Medulla oblongata (tissue), 1 donor: ENCODE data around the gene TMEM26.
"Not testable (repeated sequence)": the region's sequence is repeated elsewhere in the genome, so short reads cannot be mapped to it uniquely, and the experiment has no call there.

Experiments
- DNase-seq: peaks from one replicate; pipeline ENCODE4 v3.0.0-alpha.2; 2015; ENCODE audit errors: extremely low spot score

Gene TMEM26

DNA sequence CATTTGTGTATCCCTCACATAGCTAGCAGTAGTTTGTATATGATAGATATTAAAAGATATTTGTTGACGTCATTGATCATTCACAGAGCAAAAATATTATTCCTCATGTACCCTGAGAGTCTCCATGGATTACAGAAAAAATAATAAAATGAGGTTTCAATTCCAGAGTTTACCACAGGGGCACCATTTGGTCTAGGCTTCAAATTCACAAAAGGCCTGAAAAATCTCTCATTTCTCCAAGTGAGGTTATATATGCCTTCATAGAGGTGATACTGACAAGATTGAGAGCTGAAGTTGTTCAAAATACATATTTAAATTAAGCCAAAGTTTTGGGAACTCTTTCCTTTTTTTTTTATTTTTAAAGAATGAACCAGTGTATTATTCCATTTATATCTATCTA lies 52.7 kb downstream of the TMEM26 start:
- DNase-seq, result no peak

DNA sequence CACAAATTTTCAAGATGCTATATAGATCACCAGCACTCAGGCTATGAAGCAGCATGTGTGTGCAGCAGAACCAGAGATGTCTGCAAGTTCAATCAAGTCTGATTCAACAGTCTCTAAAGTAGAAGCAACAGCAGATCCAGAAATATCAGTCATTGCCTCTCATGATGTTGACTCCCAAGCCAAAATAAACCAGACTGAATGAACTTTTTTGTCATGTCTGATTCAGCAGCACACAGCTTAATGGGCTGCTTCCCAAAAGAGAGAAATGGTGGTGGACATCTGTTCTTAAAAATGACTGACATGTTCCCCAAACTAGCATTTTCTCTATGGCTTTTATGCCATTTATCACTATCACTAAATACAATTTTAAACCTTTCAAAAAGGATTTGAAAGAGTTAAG lies 53.8 kb downstream of the TMEM26 start:
- DNase-seq, result no peak

DNA sequence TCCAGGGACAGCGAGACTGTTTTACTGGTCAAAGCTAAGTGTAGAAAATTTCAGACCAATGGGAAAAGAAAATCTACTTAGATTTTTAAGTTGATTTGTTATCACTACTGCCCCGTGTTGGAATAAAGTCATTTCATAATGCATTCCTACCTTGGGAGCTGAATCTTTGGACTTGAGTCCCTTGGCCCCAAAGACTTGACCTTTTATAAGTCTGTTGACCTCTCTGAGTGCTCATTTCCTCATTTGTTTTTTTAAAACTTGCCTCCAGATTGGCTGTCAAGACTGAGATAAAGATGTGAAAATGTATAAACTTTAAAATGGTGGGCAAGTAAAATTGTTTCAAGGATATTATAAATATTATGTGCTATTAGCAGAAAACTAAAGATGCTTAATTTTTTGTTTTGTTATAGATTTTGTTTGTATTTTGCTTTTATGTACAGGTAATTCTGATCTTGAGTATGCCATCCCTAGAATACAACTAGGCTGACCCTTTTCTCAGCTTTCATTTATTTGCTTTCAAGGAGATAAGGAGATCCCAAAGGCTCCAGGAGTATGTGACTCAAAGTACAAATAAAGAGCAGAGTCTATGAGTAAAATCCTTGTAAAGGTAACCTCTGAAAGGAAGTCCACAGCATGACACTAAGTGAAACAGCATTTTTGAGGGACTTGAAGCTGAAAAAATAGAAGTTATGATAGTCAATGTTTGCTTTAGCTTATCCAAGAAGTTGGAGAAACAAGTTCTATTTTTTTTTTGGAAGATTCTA lies 54.6 kb downstream of the TMEM26 start:
- DNase-seq, result no peak

DNA sequence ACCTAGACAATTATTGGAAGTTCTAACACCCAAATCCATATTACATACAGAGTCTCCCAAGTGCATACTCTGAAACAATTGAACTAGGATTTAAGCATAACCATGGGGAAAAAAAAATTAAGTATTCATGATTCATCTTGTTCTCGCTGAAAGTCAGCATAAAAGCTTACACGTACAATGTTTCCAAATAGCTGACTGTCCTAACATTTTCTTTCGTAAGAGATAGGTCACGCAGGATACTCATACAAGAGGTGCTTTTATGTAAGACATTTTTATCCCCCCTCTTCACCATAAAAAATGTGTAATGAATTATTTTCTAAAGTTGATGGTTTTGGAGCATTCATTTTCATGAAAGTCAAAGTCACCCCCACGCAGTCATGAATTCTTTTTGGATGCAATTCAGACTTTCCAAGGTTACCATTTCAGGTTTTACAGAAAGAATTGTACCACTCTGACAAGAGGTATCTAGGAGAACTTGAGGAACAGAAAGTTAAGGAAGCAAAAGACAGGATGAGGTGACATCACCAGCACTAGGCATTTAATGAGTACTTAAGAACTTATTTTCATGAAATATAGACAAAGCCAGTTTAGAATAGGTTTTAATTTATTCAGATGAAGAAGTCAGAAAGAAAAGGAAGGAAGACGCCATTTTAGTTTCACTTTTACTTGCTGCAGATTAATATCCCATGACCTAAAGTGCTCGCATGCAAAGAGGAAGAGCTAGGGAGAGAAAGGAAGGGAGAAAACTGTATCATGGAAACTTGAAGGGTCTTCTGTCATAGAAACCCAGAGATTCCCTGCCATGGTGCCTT lies 55.8 kb downstream of the TMEM26 start:
- peak; percentile 79 for DNase-seq

DNA sequence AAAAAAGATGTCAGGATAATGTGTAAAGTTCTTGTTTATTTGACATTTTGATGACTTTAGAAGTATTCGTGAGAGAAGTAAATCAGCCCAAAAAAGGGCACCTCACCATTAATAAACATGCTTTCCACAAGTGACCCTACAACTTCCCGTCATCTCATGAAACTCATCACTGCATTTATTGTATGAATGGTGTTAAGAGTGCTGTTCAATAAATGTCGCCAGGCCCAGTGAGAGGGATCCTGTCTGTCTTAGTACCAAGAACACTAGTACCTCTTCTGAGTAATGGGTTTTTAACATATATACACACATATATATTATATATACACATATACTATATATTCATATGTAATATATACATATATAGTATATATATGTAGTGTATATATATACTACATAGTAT lies 61.9 kb downstream of the TMEM26 start:
- no peak for DNase-seq

DNA sequence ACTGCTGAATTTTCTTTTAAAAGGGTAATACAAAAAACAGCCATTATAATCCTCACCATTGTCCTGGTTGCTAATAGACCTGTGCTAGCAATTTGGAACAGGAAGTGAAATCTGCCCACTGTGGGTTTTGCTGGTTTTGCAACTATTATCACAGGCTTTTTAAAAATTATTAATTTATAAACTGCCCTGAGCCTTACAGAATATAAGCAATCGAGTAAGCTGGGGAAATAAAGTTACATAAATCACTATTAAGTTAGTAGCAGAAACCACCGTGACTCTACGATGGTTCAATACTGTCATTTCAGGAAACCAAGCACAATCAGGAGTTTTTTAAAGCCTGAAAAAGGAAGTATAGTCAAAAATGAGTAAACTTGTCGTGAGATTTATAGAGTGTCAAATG lies 62.3 kb downstream of the TMEM26 start:
- no peak for DNase-seq

DNA sequence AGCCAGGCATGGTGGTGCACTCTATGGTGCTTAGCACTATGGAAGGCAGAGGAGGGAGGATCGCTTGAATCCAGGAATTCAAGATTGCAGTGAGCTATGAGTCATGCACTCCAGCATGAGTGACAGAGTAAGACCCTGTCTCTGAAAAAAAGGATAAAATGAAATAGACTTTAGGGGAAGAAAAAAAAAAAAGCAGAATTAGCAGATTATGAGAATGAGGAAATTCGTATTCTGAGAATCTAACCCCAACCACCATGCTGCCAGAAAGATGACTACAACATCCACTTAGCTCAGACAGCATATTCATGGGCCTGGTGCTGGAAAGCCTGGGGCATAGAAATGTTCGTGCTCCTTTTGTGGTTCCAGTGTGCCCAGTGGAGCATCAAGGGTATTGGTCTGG lies 63.3 kb downstream of the TMEM26 start:
- no peak for DNase-seq

DNA sequence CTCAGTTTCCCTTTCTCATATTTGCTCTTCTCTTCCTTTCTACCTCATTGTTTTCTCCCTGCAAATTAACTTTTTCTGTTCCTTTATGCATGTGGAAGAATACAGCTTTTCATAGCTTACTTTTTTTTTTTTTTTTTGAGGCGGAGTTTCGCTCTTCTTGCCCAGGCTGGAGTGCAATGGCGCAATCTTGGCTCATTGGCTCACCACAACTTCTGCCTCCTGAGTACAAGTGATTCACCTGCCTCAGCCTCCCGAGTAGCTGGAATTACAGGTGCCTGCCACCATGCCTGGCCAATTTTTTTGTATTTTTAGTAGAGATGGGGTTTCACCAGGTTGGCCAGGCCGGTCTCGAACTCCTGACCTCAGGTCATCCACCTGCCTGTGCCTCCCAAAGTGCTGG lies 64.2 kb downstream of the TMEM26 start:
- DNase-seq, result not testable (repeated sequence)

DNA sequence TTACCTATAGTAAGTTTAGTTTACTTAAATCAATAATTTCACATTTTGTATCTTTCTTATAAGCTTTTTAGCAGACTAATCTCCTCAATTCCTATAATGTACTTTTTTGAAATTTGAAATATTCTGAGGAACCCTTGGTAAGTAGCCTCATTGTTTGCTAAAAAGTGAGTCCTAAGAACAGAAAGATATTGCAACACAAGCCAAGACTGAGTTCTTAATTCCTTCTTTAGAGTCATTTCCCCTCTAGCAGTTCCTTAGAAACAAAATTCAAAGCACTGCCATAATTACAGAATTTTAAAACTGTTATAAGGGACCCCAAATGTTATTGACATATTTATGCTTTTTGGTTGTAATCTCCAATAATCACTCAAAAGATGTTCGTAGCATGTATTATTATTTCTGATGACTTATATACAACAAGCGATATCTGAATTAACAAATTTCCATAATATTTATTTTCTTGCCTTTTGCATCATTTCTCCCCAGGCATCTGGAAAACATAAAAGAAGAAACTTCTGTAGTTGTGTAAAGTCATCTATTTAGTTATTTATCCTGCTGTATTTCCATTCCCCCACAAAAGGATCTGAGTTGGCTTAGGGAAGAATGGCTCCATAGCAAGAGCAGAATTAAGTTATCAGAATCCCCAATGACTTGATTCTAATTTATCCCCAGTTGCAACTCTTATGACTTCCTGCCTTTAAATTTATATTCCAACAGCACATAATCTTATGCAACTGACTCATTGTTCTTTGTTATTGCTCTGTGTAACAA lies 67.8 kb downstream of the TMEM26 start:
- no peak for DNase-seq

DNA sequence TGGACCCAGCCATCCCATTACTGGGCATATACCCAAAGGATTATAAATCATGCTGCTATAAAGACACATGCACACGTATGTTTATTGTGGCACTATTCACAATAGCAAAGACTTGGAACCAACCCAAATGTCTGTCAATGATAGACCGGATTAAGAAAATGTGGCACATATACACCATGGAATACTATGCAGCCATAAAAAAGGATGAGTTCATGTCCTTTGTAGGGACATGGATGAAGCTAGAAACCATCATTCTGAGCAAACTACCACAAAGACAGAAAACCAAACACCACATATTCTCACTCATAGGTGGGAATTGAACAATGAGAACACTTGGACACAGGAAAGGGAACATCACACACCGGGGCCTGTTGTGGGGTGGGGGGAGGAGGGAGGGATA lies 72.0 kb downstream of the TMEM26 start:
- DNase-seq, result not testable (repeated sequence)

DNA sequence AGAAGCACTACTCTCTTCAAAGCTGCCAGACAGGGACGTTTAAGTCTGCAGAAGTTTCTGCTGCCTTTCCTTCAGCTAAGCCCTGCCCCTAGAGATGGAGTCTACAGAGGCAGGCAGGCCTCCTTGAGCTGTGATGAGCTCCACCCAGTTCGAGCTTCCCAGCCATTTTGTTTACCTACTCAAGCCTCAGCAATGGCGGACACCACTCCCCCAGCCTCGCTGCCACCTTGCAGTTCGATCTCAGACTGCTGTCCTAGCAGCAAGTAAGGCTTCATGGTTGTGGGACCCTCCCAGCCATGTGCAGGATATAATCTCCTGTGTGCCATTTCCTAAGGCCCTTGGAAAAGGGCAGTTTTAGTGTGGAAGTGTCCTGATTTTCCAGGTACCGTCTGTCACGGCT lies 74.3 kb downstream of the TMEM26 start:
- no peak for DNase-seq

DNA sequence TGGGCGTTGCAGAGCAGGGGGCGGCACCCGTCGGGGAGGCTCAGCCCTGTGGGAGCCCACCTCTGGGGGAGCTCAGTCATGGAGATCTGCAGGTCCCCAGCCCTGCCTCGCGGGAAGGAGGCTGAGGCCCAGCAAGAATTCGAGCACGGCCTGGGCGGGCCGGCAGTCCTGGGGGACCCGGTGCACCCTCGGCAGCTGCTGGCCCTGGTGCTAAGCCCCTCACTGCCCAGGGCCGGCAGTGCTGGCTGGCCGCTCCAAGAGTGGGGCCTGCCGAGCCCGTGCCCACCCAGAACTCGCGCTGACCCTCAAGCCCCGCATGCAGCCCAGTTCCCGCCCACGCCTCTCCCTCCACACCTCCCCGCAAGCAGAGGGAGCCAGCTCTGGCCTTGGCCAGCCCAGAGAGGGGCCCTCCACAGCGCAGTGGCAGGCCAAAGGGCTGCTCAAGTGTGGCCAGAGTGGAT lies 76.2 kb downstream of the TMEM26 start:
- no peak for DNase-seq

DNA sequence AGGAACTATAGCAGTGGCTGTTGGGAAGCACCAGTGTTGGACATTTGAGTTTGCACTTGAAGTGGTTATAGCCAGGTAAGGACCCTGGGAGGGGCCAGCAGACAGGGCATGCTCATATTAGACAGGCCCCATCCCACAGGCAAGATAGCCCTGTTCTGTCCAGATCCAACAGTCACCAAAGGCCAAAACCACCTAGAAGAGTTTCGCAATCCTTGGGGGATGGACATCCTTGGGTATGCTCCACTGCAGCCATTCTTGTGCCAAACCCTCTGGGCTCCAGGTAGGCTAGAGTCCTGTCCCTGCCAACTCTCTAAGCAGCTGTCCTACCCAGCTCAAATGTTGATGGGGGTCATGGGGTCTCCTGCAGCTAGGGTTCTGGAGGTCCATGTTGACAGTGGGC lies 76.8 kb downstream of the TMEM26 start:
- DNase-seq, result no peak

DNA sequence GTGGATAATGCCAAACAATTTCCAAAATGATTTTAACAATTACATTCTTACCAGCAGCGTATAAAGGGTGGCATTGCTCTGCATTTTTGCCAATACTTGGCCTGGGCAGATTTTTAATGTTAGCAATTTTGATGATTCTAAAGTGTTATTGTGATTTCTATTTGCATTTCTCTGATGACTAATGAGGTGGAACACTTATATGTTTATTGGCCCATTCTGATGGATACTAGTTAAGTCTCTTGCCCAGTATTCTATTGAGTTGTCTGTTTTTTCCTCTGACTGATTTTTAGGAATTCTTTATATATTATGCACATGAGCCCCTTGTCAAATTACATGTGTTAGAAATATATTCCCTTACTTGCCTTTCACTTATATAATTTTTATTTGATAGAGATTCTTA lies 86.8 kb downstream of the TMEM26 start:
- DNase-seq, result no peak

DNA sequence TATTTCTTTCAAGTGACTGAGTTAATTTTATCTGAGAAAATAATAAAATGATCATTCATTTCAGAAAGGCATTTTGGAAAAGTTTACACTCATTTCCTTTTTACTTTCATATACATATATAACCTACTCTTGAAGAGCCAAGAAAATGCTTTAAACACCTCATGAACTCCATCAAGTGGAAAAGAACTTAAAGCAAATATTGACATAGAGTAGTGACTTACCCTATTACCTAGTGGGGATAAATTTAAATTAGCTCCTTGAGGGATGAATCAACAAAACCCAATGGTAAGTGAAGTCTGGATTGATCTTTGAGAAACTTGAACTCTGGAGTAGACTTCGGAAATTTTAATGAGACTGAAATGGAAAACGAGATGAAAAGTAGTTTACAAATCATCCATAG lies 88.6 kb downstream of the TMEM26 start:
- DNase-seq, result no peak

DNA sequence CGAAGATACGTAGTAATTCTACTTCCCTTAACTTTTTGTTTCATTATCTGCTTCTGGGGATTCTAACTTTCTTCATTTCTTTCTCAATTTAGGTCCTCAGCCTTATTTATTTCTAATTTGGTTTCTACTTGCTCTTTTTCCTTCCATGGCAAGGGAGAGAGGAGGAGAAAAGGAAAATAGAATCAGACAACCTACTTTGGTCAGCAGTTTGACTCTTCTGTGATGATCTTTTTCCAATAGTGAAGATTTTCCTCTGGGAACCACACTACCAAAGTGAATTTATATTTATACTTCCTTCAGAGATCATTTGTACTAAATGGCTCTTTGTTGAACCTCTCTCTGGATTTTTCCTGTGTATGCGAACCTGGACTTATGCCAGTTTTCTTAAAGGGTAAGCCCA lies 90.2 kb downstream of the TMEM26 start:
- DNase-seq, result no peak

DNA sequence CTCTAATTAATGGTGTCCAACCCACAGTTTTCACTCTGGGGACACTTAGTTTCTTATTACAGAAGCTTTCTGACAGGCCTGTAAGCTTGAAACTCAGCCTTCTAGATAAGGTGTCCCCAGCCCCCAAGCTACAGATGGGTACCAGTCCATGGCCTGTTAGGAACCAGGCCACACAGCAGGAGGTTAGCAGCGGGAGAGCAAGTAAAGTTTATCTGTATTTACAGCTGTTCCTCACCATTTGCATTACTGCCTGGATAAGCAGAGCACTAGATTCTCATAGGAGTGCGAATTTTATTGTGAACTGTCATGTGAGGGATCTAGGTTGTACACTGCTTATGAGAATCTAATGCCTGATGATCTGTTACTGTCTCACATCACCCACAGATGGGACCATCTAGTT lies 93.7 kb downstream of the TMEM26 start:
- no peak for DNase-seq

DNA sequence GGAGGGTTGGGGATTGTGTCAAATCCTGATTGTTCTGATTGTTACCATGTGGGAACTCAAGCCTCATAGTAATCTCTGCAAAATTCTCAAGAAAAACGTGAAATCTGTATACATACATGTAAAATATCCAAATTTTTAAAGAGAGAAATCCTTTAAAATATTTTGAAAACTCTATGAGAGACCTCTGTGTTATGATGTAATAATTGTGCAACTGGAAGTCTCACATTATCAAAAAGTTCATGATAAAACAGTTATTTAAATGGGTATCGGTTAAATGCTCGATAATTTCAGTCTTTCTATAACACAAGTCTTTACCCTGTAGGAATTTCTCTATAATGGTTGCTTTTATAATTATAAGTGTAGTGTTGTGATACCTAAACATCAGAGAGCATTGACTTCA lies 95.5 kb downstream of the TMEM26 start:
- no peak for DNase-seq
